Mammary microvascular endothelial cell (primary cell): ENCODE results near the gene SLC13A2. TPM values are rescaled to one million over a fixed set of nuclear protein-coding genes. Genes with fewer than 3 reads are reported as not detected.

Experiments
- total RNA-seq: library from RNA; depleted of rRNA; stranded (reverse); fragments of >200 nt; gene quantifications from 2 replicates; pipeline ENCODE4 v1.2.3, GENCODE V29; 2015

The SLC13A2 gene, protein sequence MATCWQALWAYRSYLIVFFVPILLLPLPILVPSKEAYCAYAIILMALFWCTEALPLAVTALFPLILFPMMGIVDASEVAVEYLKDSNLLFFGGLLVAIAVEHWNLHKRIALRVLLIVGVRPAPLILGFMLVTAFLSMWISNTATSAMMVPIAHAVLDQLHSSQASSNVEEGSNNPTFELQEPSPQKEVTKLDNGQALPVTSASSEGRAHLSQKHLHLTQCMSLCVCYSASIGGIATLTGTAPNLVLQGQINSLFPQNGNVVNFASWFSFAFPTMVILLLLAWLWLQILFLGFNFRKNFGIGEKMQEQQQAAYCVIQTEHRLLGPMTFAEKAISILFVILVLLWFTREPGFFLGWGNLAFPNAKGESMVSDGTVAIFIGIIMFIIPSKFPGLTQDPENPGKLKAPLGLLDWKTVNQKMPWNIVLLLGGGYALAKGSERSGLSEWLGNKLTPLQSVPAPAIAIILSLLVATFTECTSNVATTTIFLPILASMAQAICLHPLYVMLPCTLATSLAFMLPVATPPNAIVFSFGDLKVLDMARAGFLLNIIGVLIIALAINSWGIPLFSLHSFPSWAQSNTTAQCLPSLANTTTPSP
- not detected in 2 replicates for total RNA-seq

GRCh38 chr17:28473542-28473941 lies at the start of gene SLC13A2:
Gene SLC13A2, plus strand, starts transcription at chr17:28473644. Its CDS starts 69 bp downstream, at chr17:28473713.

DNA sequence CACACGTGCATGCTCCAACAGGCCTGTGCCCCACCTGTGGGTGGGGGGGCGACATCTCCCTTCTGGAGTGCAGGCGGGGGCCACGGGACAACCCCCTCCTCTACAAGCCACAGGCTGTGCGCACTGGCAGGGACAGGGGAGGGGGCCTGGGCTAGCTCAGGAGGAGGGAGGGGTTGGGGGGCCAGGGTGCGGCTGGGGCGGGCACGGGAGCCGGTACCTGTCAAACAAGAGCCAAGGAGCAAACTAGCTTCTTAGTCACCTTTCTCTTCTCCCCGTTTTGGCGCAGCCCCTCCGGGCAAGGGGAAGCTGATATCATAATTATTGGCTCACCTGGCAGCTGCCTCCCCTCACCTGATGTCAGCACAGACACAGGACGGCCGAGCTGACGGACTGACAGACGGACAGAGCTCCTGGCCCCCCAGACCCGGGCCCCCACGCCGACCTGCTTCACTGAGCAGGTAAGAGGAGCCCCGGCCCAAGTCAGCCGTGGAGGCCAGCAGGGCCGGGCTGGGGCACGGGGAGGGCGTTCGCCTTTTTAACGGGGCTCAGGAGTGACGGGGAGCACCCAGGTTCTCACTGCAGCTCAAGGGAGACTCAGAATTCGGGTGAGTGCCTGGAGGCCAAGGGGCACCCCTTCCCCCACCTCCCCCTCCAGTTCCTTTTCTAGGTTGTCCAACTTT lies 32.7 kb downstream of the SLC13A2 start, which contains the start of gene FOXN1:
FOXN1 (plus strand) TSS at position 363 of the 680 bp plus-strand sequence. CDS start 17,622 bp downstream, outside the sequence.

Other genes starting within 250 kb of the SLC13A2 start
- gene TMEM97, start 154.4 kb upstream of the SLC13A2 start, total RNA-seq, result 18.5 and 21.3 TPM in 2 replicates
- 32.2 and 38.3 TPM in 2 replicates for gene IFT20, start 138.2 kb upstream of the SLC13A2 start, total RNA-seq
- gene TNFAIP1, start 137.9 kb upstream of the SLC13A2 start, total RNA-seq, result 83.7 and 86.3 TPM in 2 replicates
- gene POLDIP2, start 116.1 kb upstream of the SLC13A2 start, total RNA-seq, result 98.7 and 116 TPM in 2 replicates
- not detected in 2 replicates for gene SEBOX, start 108.4 kb upstream of the SLC13A2 start, total RNA-seq
- 0.07 TPM in 1 of 2 replicates, not detected in the other for gene VTN, start 103.3 kb upstream of the SLC13A2 start, total RNA-seq
- 4.5 and 5.5 TPM in 2 replicates for gene SARM1, start 102.0 kb upstream of the SLC13A2 start, total RNA-seq
- 4.1 and 4.2 TPM in 2 replicates for gene SLC46A1, start 67.4 kb upstream of the SLC13A2 start, total RNA-seq
- not detected in 2 replicates for gene FOXN1, start 32.7 kb downstream of the SLC13A2 start, total RNA-seq
- gene UNC119, start 79.0 kb downstream of the SLC13A2 start, total RNA-seq, result 29.5 and 30.2 TPM in 2 replicates
- 55.2 and 64.4 TPM in 2 replicates for gene PIGS, start 97.9 kb downstream of the SLC13A2 start, total RNA-seq
- 9.1 and 12.3 TPM in 2 replicates for gene ALDOC, start 103.3 kb downstream of the SLC13A2 start, total RNA-seq
- gene SPAG5, start 125.4 kb downstream of the SLC13A2 start, total RNA-seq, result 49.6 and 54.7 TPM in 2 replicates
- gene RSKR, start 140.5 kb downstream of the SLC13A2 start, total RNA-seq, result 1.5 and 2.5 TPM in 2 replicates
- gene BLTP2, start 171.5 kb downstream of the SLC13A2 start, total RNA-seq, result 108 and 135 TPM in 2 replicates
- gene SDF2, start 188.3 kb downstream of the SLC13A2 start, total RNA-seq, result 40.2 and 44.2 TPM in 2 replicates
- gene SUPT6H, start 188.6 kb downstream of the SLC13A2 start, total RNA-seq, result 28.2 and 29.4 TPM in 2 replicates
- 0.94 TPM in 1 of 2 replicates, not detected in the other for gene PROCA1, start 238.2 kb downstream of the SLC13A2 start, total RNA-seq
- gene RAB34, start 244.2 kb downstream of the SLC13A2 start, total RNA-seq, result 64.0 and 66.2 TPM in 2 replicates
- 731 and 742 TPM in 2 replicates for gene RPL23A, start 246.3 kb downstream of the SLC13A2 start, total RNA-seq